Coronary artery (tissue), 2 donors: Measurements from ENCODE around the gene SNCA.

Experiments used
- DNase-seq: peaks from one replicate; pipeline ENCODE4 v3.0.0-alpha.2; 2017; ENCODE audit warnings: low spot score
- H3K27ac ChIP-seq, 2 donors: fragments of 200-600 bp; sonication (generic); one replicate each; pipeline ENCODE4 v1.5.1; 2016 to 2019
- H3K4me3 ChIP-seq: fragments of 200-600 bp; sonication (generic); 2 replicates; pipeline ENCODE4 v1.5.1; 2016; ENCODE audit warnings: mild to moderate bottlenecking, moderate library complexity
- CTCF ChIP-seq: fragments of 200-600 bp; sonication (generic); IDR thresholded peaks from one replicate; pipeline ENCODE4 v1.5.1; 2019; ENCODE audit warnings: antibody characterized with exemption

The SNCA gene

GRCh38 chr4:89781321-89781720, 55.6 kb downstream of the SNCA start:
- Histone ChIP-seq H3K27ac (no peak overlapping the region), H3K4me3 (no peak overlapping the region)
- no peak for DNase-seq
- no peak for TF ChIP-seq CTCF

- no peak overlapping the region for H3K4me3 ChIP-seq
- no peak for TF ChIP-seq CTCF
These were observed 63.2 kb downstream of the SNCA start for GRCh38 chr4:89773805-89774204.

GRCh38 chr4:89769856-89770255, 67.1 kb downstream of the SNCA start:
- no peak for TF ChIP-seq CTCF
- no peak overlapping the region for H3K4me3 ChIP-seq
- H3K27ac ChIP-seq: no peak overlapping the region
- no peak for DNase-seq

More at GRCh38 chr4:89773805-89774204, 63.2 kb downstream of the SNCA start:
- H3K27ac ChIP-seq: no peak overlapping the region
- DNase-seq: no peak

- DNase-seq: no peak
- no peak for TF ChIP-seq CTCF
- Histone ChIP-seq H3K4me3 (no peak overlapping the region), H3K27ac (no peak overlapping the region)
These were observed 69.0 kb downstream of the SNCA start for GRCh38 chr4:89767924-89768323.

GRCh38 chr4:89765966-89766365, 71.0 kb downstream of the SNCA start:
- Histone ChIP-seq H3K4me3 (no peak overlapping the region), H3K27ac (no peak overlapping the region)
- TF ChIP-seq CTCF: no peak
- DNase-seq: no peak

- no peak for TF ChIP-seq CTCF
- no peak for DNase-seq
- Histone ChIP-seq H3K4me3 (no peak overlapping the region), H3K27ac (no peak overlapping the region)
These were observed 71.4 kb downstream of the SNCA start for GRCh38 chr4:89765528-89765927.

GRCh38 chr4:89762311-89762710, 74.7 kb downstream of the SNCA start:
- Histone ChIP-seq H3K4me3 (no peak overlapping the region), H3K27ac (no peak overlapping the region)
- TF ChIP-seq CTCF: no peak
- DNase-seq: no peak
